ENCODE measurements around the gene PTPN7.

DNA sequence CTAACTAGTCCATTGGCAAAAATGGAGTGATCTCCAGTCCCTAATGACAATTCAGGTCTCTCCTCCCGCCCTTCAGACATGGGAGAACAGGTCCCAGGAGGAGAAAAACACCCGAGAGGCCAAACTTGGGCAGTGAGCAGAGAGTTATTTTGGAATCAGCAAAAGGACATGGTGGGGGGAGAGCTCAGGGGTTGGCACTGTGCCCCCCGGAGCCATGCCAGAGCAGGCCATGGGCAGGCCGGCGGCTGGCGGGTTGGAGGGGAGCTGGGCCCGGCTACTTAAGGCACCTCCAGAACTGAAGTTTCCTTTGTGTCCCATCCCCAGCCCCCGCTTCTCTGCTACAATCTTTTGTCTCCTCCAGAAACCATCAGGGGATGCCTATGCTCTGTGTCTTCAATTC, 40.3 kb upstream of the PTPN7 start:
- TF ChIP-seq, protein P1, sequence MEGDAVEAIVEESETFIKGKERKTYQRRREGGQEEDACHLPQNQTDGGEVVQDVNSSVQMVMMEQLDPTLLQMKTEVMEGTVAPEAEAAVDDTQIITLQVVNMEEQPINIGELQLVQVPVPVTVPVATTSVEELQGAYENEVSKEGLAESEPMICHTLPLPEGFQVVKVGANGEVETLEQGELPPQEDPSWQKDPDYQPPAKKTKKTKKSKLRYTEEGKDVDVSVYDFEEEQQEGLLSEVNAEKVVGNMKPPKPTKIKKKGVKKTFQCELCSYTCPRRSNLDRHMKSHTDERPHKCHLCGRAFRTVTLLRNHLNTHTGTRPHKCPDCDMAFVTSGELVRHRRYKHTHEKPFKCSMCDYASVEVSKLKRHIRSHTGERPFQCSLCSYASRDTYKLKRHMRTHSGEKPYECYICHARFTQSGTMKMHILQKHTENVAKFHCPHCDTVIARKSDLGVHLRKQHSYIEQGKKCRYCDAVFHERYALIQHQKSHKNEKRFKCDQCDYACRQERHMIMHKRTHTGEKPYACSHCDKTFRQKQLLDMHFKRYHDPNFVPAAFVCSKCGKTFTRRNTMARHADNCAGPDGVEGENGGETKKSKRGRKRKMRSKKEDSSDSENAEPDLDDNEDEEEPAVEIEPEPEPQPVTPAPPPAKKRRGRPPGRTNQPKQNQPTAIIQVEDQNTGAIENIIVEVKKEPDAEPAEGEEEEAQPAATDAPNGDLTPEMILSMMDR (IDR thresholded peaks at IDR 0.05; ENCODE audit: insufficient read depth, low read length, poor library complexity, severe bottlenecking), result no peak
- TF ChIP-seq EZH2phosphoT487 (conservative IDR thresholded peaks at IDR 0.05; ENCODE audit: low read length), result no peak
